HCT116 (cell line): ENCODE measurements around the gene TTLL5.

Experiments
- CTCF ChIP-seq, 3 experiments: fragments of 200-600 bp in 1 of 3; sonication (generic) in 1 of 3; IDR thresholded peaks in 2 of 3; conservative IDR thresholded peaks in 1 of 3; 2 replicates each; pipeline ENCODE4 v1.5.1; 2012 to 2017; ENCODE audit warnings: low read depth in 2 of 3, low read length in 2 of 3, antibody characterized with exemption in 1 of 3, borderline replicate concordance in 1 of 3, control low read depth in 1 of 3, mild to moderate bottlenecking in 1 of 3, mixed read lengths in 1 of 3, mixed run types in 1 of 3, moderate library complexity in 1 of 3; ENCODE audit not compliant: insufficient read depth in 1 of 3
- EZH2 ChIP-seq: fragments of 200-600 bp; sonication (generic); IDR thresholded peaks from 2 replicates; pipeline ENCODE4 v1.6.1; 2017; ENCODE audit warnings: antibody characterized with exemption, mixed run types
- SRF ChIP-seq: IDR thresholded peaks from 2 replicates; pipeline ENCODE4 v1.6.1; 2012; ENCODE audit warnings: low read depth
- TCF7L2 ChIP-seq: IDR thresholded peaks from 2 replicates; pipeline ENCODE4 v1.7.0; 2011; ENCODE audit warnings: borderline replicate concordance, inconsistent platforms; ENCODE audit not compliant: insufficient read depth, insufficient read length; ENCODE audit errors: extremely low read depth

- TF ChIP-seq CTCF (IDR thresholded peaks at IDR 0.05 in 2 of 3, conservative IDR thresholded peaks at IDR 0.05 in 1 of 3; ENCODE audit: borderline replicate concordance in 1 of 3, insufficient read depth in 1 of 3, low read depth in 2 of 3, low read length in 2 of 3) (no peak), EZH2 (no peak), SRF (no peak), TCF7L2 (no peak)
Observed at GRCh38 chr14:75636100-75636692, 24.9 kb upstream of the TTLL5 start.
